Measurements from ENCODE around the gene CS.
A peak's percentile ranks its signal among the peaks of the same experiment; 100 is the strongest.

Gene CS

GRCh38 chr12:56258068-56258819, 41.9 kb downstream of the CS start, which contains the start of gene ANKRD52:
ANKRD52 (minus strand) TSS chr12:56258384; CDS start chr12:56258269, 115 bp downstream.
- H3K27ac ChIP-seq (ENCODE audit: poor library complexity, severe bottlenecking), result peak within 1 kb of the TSS; percentile 69

DNA sequence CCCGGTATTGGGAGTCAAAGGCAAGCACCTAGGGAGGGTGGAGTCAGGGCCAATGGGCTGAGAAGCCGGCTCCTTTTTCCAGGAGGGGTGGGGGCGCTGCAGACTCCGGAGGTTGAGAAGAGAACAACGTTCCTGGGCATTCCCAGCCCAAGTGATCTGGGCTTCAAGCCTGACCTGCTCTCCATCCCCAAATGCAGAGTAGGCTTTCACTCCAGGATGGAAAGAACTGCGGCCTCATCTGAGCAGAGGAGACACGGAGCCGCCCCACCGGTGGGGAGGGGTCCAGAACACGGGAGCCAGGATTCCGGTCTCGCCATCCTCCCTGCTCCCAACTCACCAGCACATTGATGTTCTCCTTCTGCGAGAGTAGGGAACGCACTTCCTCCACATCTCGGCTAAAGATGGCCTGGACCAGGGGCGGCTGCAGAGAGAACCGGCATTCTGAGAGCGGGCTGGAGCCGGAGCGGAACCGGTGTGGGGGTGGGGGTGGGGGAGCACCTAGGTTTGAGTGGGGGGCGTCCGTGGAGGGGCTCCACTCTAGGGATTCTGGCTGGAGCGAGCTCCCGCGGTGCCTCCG, 42.6 kb downstream of the CS start:
- H3K27ac ChIP-seq (ENCODE audit: poor library complexity, severe bottlenecking), result peak overlapping the region; percentile 69
- ATAC-seq (ENCODE audit: low read depth) (peak; percentile 38), DNase-seq (ENCODE audit: low spot score) (no peak)
- no peaks in the 10 kb centered on the region for H3K9me3 ChIP-seq (ENCODE audit: severe bottlenecking)
- peaks cover 14% of the 10 kb centered on the region for H3K4me1 ChIP-seq (ENCODE audit: insufficient read depth, poor library complexity, severe bottlenecking)
- peak overlapping the region; percentile 96 for H3K4me3 ChIP-seq (ENCODE audit: severe bottlenecking)
- TF ChIP-seq, protein P1, sequence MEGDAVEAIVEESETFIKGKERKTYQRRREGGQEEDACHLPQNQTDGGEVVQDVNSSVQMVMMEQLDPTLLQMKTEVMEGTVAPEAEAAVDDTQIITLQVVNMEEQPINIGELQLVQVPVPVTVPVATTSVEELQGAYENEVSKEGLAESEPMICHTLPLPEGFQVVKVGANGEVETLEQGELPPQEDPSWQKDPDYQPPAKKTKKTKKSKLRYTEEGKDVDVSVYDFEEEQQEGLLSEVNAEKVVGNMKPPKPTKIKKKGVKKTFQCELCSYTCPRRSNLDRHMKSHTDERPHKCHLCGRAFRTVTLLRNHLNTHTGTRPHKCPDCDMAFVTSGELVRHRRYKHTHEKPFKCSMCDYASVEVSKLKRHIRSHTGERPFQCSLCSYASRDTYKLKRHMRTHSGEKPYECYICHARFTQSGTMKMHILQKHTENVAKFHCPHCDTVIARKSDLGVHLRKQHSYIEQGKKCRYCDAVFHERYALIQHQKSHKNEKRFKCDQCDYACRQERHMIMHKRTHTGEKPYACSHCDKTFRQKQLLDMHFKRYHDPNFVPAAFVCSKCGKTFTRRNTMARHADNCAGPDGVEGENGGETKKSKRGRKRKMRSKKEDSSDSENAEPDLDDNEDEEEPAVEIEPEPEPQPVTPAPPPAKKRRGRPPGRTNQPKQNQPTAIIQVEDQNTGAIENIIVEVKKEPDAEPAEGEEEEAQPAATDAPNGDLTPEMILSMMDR (IDR thresholded peaks at IDR 0.05; ENCODE audit: poor library complexity, severe bottlenecking), result no peak
- H3K36me3 ChIP-seq (ENCODE audit: low read depth), result peaks cover 44% of the 10 kb centered on the region
- no peaks in the 10 kb centered on the region for H3K27me3 ChIP-seq (ENCODE audit: insufficient read depth, poor library complexity, severe bottlenecking)

More at GRCh38 chr12:56258068-56258819, 41.9 kb downstream of the CS start, which contains the start of gene ANKRD52:
- no peak for DNase-seq (ENCODE audit: low spot score)
- TF ChIP-seq, protein P1 (IDR thresholded peaks at IDR 0.05; ENCODE audit: poor library complexity, severe bottlenecking), result peak; percentile 95
- Histone ChIP-seq H3K9me3 (ENCODE audit: severe bottlenecking) (no peaks in the 10 kb centered on the region), H3K27me3 (ENCODE audit: insufficient read depth, poor library complexity, severe bottlenecking) (no peaks in the 10 kb centered on the region), H3K4me1 (ENCODE audit: insufficient read depth, poor library complexity, severe bottlenecking) (peaks cover 14% of the 10 kb centered on the region), H3K36me3 (ENCODE audit: low read depth) (peaks cover 37% of the 10 kb centered on the region), H3K4me3 (ENCODE audit: severe bottlenecking) (peak within 1 kb of the TSS; percentile 96)
- peak; percentile 71 for ATAC-seq (ENCODE audit: low read depth)

DNA sequence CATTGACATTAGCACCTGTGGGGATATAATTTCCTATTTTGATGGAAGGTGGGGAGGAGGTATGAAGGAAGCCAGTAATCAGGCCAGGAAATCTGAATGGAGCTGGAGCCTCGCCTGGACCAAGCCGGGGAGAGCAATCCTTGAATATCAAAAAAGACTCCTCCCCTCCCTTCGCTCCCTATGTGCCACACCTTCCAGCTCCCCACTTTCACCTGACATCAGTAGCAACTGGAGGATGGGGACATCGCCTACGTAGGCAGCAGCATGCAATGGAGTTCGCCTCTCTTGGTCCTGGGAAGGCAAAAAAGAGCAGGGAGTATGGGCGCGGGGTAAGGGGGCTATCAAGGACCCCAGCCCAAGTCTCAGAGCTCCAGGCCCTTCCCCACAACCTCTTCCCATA, 43.1 kb downstream of the CS start:
- no peak for ATAC-seq (ENCODE audit: low read depth)
- Histone ChIP-seq H3K27ac (ENCODE audit: poor library complexity, severe bottlenecking) (peak overlapping the region; percentile 69), H3K4me3 (ENCODE audit: severe bottlenecking) (peak overlapping the region; percentile 96)

GRCh38 chr12:56256326-56256960, 43.7 kb downstream of the CS start:
- DNase-seq (ENCODE audit: low spot score), result no peak
- no peak for ATAC-seq (ENCODE audit: low read depth)
- Histone ChIP-seq H3K27me3 (ENCODE audit: insufficient read depth, poor library complexity, severe bottlenecking) (no peaks in the 10 kb centered on the region), H3K9me3 (ENCODE audit: severe bottlenecking) (no peaks in the 10 kb centered on the region), H3K4me1 (ENCODE audit: insufficient read depth, poor library complexity, severe bottlenecking) (peaks cover 6% of the 10 kb centered on the region), H3K27ac (ENCODE audit: poor library complexity, severe bottlenecking) (no peak overlapping the region), H3K36me3 (ENCODE audit: low read depth) (peaks cover 52% of the 10 kb centered on the region), H3K4me3 (ENCODE audit: severe bottlenecking) (no peak overlapping the region)
- TF ChIP-seq, protein P1 (IDR thresholded peaks at IDR 0.05; ENCODE audit: poor library complexity, severe bottlenecking), result no peak

More for the DNA sequence above, 43.1 kb downstream of the CS start:
- Histone ChIP-seq H3K4me1 (ENCODE audit: insufficient read depth, poor library complexity, severe bottlenecking) (peaks cover 12% of the 10 kb centered on the region), H3K27me3 (ENCODE audit: insufficient read depth, poor library complexity, severe bottlenecking) (no peaks in the 10 kb centered on the region), H3K9me3 (ENCODE audit: severe bottlenecking) (no peaks in the 10 kb centered on the region), H3K36me3 (ENCODE audit: low read depth) (peaks cover 47% of the 10 kb centered on the region)
- TF ChIP-seq, protein P1 (IDR thresholded peaks at IDR 0.05; ENCODE audit: poor library complexity, severe bottlenecking), result no peak
- DNase-seq (ENCODE audit: low spot score), result no peak

Data from RWPE2 (cell line).